HepG2 (cell line): ENCODE data around the gene FAM20C. TPM values are rescaled to one million over a fixed set of nuclear protein-coding genes. Genes with fewer than 3 reads are reported as not detected.

Source experiments
- ATAC-seq: fragments of 200-7000 bp; cut with Tn5 transposase; 3 replicates; pipeline ENCODE4 v1.9.1; 2020; ENCODE audit warnings: mild to moderate bottlenecking, moderate library complexity
- BruUV-seq: library from RNA; stranded (reverse); fragments of 400-500 nt; replicated peaks from 2 replicates; lab custom pipeline; 2021; lab: Mats Ljungman, UMichigan
- CTCF ChIA-PET: fragments of 300-600 bp; formaldehyde crosslinking; extraction: SDS; loops from one replicate; lab custom pipeline; 2021; ENCODE audit warnings: low total read pairs, inconsistent platforms, low intra/inter-chr PET ratio; lab: Yijun Ruan, JAX
- POLR2A ChIA-PET: fragments of 350-600 bp; sonication (Branson Sonifier 250); formaldehyde crosslinking; loops from one replicate; lab custom pipeline; 2020; ENCODE audit warnings: antibody characterized with exemption, inconsistent platforms; lab: Yijun Ruan, JAX
- DNase-seq: peaks from one replicate; pipeline ENCODE4 v3.0.0-alpha.2; 2015; ENCODE audit warnings: low spot score
- FAIRE-seq: peaks from 3 replicates; lab custom pipeline; 2011; peaks lifted over from hg19 to GRCh38; lab: Jason Lieb, UNC
- H2AFZ ChIP-seq: one replicate; pipeline ENCODE4 v1.6.1; 2011; ENCODE audit warnings: low read length, inconsistent platforms
- H3K27ac ChIP-seq: fragments of 300-600 bp; 3 replicates; pipeline ENCODE4 v1.8.0; 2011; ENCODE audit warnings: mixed run types, mild to moderate bottlenecking, mixed read lengths, low read length, inconsistent platforms; ENCODE audit not compliant: insufficient read depth; ENCODE audit errors: extremely low read length
- H3K27me3 ChIP-seq, 2 experiments: fragments of 200-600 bp in 1 of 2; 2 replicates in 1 of 2; 3 replicates in 1 of 2; pipeline versions ENCODE4 v1.6.0 to v1.8.0; 2011; ENCODE audit warnings: low read length in 2 of 2, mild to moderate bottlenecking in 2 of 2, moderate library complexity in 2 of 2, inconsistent platforms in 1 of 2; ENCODE audit not compliant: insufficient read depth in 2 of 2, control insufficient read depth in 1 of 2
- H3K36me3 ChIP-seq, 2 experiments: fragments of 200-600 bp in 1 of 2; replicated peaks in 1 of 2; 2 replicates in 1 of 2; 3 replicates in 1 of 2; pipeline versions ENCODE4 v1.5.1 to v1.8.0; 2011; ENCODE audit warnings: low read length in 2 of 2, inconsistent platforms in 1 of 2; ENCODE audit not compliant: insufficient read depth in 2 of 2, control insufficient read depth in 1 of 2
- H3K4me1 ChIP-seq: 2 replicates; pipeline ENCODE4 v1.5.1; 2012; ENCODE audit warnings: low read length, inconsistent platforms; ENCODE audit not compliant: insufficient read depth
- H3K4me2 ChIP-seq: 2 replicates; pipeline ENCODE4 v1.6.0; 2011; ENCODE audit warnings: low read depth, low read length, inconsistent platforms
- H3K4me3 ChIP-seq, 3 experiments: fragments of 200-600 bp in 1 of 3; sonication (generic), shearing (Covaris generic) in 1 of 3; replicated peaks in 1 of 3; 2 replicates each; pipeline ENCODE4 v1.5.1; 2011 to 2016; ENCODE audit warnings: low read length in 3 of 3, inconsistent platforms in 2 of 3, low read depth in 2 of 3, mild to moderate bottlenecking in 2 of 3, control low read depth in 1 of 3, mixed read lengths in 1 of 3; ENCODE audit not compliant: insufficient read depth in 1 of 3
- H3K79me2 ChIP-seq: one replicate; pipeline ENCODE4 v1.6.1; 2011; ENCODE audit warnings: low read length, inconsistent platforms; ENCODE audit not compliant: insufficient read depth
- H3K9ac ChIP-seq: 2 replicates; pipeline ENCODE4 v1.6.0; 2011; ENCODE audit warnings: mild to moderate bottlenecking, low read depth, low read length, inconsistent platforms; ENCODE audit not compliant: insufficient read depth
- H3K9me3 ChIP-seq: 2 replicates; pipeline ENCODE4 v1.5.1; 2012; ENCODE audit warnings: mild to moderate bottlenecking, low read length
- H4K20me1 ChIP-seq: 2 replicates; pipeline ENCODE4 v1.6.0; 2011; ENCODE audit warnings: inconsistent platforms, mild to moderate bottlenecking, low read length, moderate library complexity; ENCODE audit not compliant: insufficient read depth
- JDP2 ChIP-seq: sonication (generic); formaldehyde crosslinking; IDR thresholded peaks from 2 replicates; pipeline ENCODE4 v1.8.1; 2022; ENCODE audit warnings: missing genetic modification reagents, borderline replicate concordance
- KDM1A ChIP-seq: IDR thresholded peaks from 2 replicates; pipeline ENCODE4 v1.6.1; 2016; ENCODE audit warnings: missing compliant biosample characterization
- MTF2 ChIP-seq: sonication (generic); formaldehyde crosslinking; IDR thresholded peaks from 2 replicates; pipeline ENCODE4 v1.5.0; 2020; ENCODE audit warnings: missing genetic modification reagents, borderline replicate concordance
- MYNN ChIP-seq: sonication (generic); formaldehyde crosslinking; IDR thresholded peaks from 2 replicates; pipeline ENCODE4 v1.4.0; 2020; ENCODE audit warnings: mild to moderate bottlenecking, low read depth, missing genetic modification reagents
- RAD51 ChIP-seq: fragments of 450-650 bp; IDR thresholded peaks from 2 replicates; pipeline ENCODE4 v1.6.1; 2016; ENCODE audit warnings: borderline replicate concordance
- REST ChIP-seq, 2 experiments: IDR thresholded peaks; 2 replicates each; pipeline ENCODE4 v1.6.1; 2011 to 2012; ENCODE audit warnings: low read length in 2 of 2, borderline replicate concordance in 1 of 2, low read depth in 1 of 2, mild to moderate bottlenecking in 1 of 2, moderate library complexity in 1 of 2
- REXO4 ChIP-seq: sonication (generic); formaldehyde crosslinking; IDR thresholded peaks from 2 replicates; pipeline ENCODE4 v1.8.0; 2022; ENCODE audit warnings: missing genetic modification reagents, mild to moderate bottlenecking, borderline replicate concordance
- SKI ChIP-seq: fragments of 450-650 bp; IDR thresholded peaks from one replicate; pipeline ENCODE4 v1.6.1; 2018; ENCODE audit warnings: mild to moderate bottlenecking; ENCODE audit not compliant: partially characterized antibody
- ZNF724P ChIP-seq: sonication (generic); formaldehyde crosslinking; IDR thresholded peaks from 2 replicates; pipeline ENCODE4 v1.8.0; 2022; ENCODE audit warnings: missing genetic modification reagents, borderline replicate concordance
- WGBS: methylation state at CpG from one replicate; pipeline ENCODE4 v1.1.6; 2017; ENCODE audit warnings: low lambda C conversion rate; 5-methylcytosine and 5-hydroxymethylcytosine counted together
- in situ Hi-C: cut with HindIII; loops from 2 replicates; pipeline ENCODE4 v1.10.0; 2017; ENCODE audit warnings: low pct_unique_long_range_greater_than_20kb; ENCODE audit not compliant: extremely low pct_ligation_motif_present
- intact Hi-C: fragments of 100-400 bp; cut with micrococcal nuclease; formaldehyde crosslinking; loops from one replicate; pipeline ENCODE4 v1.10.0; 2022; ENCODE audit not compliant: unreplicated experiment
- polyA plus RNA-seq, 8 experiments: library from polyadenylated mRNA; depleted of rRNA in 3 of 8; stranded (reverse) in 7 of 8; unstranded in 1 of 8; fragments of >200 nt; fragmentation: Illumina TruSeq in 4 of 8; extraction: Trizol in 4 of 8; gene quantifications; 2 replicates each; pipeline versions ENCODE4 v1.2.1 to v1.2.3, GENCODE V29; 2011 to 2016; ENCODE audit warnings: low read depth in 4 of 8, missing spikeins in 1 of 8, mixed read lengths in 1 of 8; ENCODE audit not compliant: insufficient read depth in 1 of 8
- total RNA-seq, 5 experiments: library from RNA; depleted of rRNA; stranded (reverse); fragments of >200 nt; fragmentation: Illumina TruSeq; extraction: Trizol; gene quantifications; 2 replicates each; pipeline ENCODE4 v1.2.3, GENCODE V29; 2016; ENCODE audit warnings: low read depth in 1 of 5
- TF ChIP-seq, protein P1 (sequence below): sonication (generic); formaldehyde crosslinking; IDR thresholded peaks from 2 replicates; pipeline ENCODE4 v1.4.0; 2020; ENCODE audit warnings: missing genetic modification reagents
- TF ChIP-seq, protein P2 (sequence below): IDR thresholded peaks from 2 replicates; pipeline ENCODE4 v1.6.1; 2018; ENCODE audit warnings: missing genetic modification reagents, mild to moderate bottlenecking, missing compliant biosample characterization

Gene FAM20C
- total and polyA plus RNA-seq, 2 of the 13 experiments (the other 11 are each of a cell fraction or from before 2014, with no cell fraction given) = 11.9 to 19.9 TPM

GRCh38 chr7:303884-304573 lies 111.7 kb downstream of the FAM20C start:
- Histone ChIP-seq H3K9me3 (no peaks in the 10 kb centered on the region), H3K27me3 (peaks cover 2 to 20% of the 10 kb centered on the region in 2 experiments; a peak in 3 of 5 replicates), H2AFZ (no peak overlapping the region), H3K36me3 (no peaks in the 10 kb centered on the region), H3K79me2 (no peaks in the 10 kb centered on the region), H3K4me3 (no peak overlapping the region), H3K9ac (no peak overlapping the region), H4K20me1 (no peaks in the 10 kb centered on the region), H3K27ac (no peak overlapping the region), H3K4me1 (no peaks in the 10 kb centered on the region), H3K4me2 (no peak overlapping the region)
- ATAC-seq = no peak
- ChIA-PET CTCF (no interaction called here), POLR2A (no interaction called here)
- WGBS = 59% methylated on average over 17 of the region's 24 CpGs
- intact Hi-C loops = no loop called here
- in situ Hi-C loops = no loop called here
- DNase-seq = no peak
- no peak for FAIRE-seq
- no TSS peak for BruUV-seq
- no peak for TF ChIP-seq REXO4 (CRISPR knock-in tag)
- TF ChIP-seq ZNF724P = no peak
- TF ChIP-seq, protein P1, sequence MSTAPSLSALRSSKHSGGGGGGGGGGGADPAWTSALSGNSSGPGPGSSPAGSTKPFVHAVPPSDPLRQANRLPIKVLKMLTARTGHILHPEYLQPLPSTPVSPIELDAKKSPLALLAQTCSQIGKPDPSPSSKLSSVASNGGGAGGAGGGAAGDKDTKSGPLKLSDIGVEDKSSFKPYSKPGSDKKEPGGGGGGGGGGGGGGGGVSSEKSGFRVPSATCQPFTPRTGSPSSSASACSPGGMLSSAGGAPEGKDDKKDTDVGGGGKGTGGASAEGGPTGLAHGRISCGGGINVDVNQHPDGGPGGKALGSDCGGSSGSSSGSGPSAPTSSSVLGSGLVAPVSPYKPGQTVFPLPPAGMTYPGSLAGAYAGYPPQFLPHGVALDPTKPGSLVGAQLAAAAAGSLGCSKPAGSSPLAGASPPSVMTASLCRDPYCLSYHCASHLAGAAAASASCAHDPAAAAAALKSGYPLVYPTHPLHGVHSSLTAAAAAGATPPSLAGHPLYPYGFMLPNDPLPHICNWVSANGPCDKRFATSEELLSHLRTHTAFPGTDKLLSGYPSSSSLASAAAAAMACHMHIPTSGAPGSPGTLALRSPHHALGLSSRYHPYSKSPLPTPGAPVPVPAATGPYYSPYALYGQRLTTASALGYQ (CRISPR knock-in tag) = no peak
- no peak for TF ChIP-seq MYNN
- TF ChIP-seq, protein P2, sequence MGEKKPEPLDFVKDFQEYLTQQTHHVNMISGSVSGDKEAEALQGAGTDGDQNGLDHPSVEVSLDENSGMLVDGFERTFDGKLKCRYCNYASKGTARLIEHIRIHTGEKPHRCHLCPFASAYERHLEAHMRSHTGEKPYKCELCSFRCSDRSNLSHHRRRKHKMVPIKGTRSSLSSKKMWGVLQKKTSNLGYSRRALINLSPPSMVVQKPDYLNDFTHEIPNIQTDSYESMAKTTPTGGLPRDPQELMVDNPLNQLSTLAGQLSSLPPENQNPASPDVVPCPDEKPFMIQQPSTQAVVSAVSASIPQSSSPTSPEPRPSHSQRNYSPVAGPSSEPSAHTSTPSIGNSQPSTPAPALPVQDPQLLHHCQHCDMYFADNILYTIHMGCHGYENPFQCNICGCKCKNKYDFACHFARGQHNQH = no peak
- no peak for TF ChIP-seq KDM1A
- TF ChIP-seq RAD51 = no peak
- TF ChIP-seq MTF2 (CRISPR knock-in tag) = no peak
- TF ChIP-seq SKI = no peak
- no peak for TF ChIP-seq REST (IDR thresholded peaks at IDR 0.05; ENCODE audit: borderline replicate concordance in 1 of 2, low read depth in 1 of 2, low read length in 2 of 2)
- no peak for TF ChIP-seq JDP2 (CRISPR knock-in tag)
